Endothelial cell of umbilical vein (primary cell): Measurements from ENCODE around the gene CLDN8. TPM values are rescaled to one million over a fixed set of nuclear protein-coding genes. Genes with fewer than 3 reads are reported as not detected.

Experiments
- BruUV-seq: library from RNA; stranded (reverse); fragments of 400-500 nt; replicated peaks from 2 replicates; lab custom pipeline; 2021; lab: Mats Ljungman, UMichigan
- CTCF ChIA-PET: fragments of 300-600, 350-600 bp; sonication (Branson Sonifier 250); formaldehyde crosslinking; loops from one replicate; lab custom pipeline; 2021; ENCODE audit warnings: antibody characterized with exemption, inconsistent platforms; lab: Charles Lee
- POLR2A ChIA-PET: fragments of 300-600, 350-600 bp; sonication (Branson Sonifier 250); formaldehyde crosslinking; loops from one replicate; lab custom pipeline; 2021; ENCODE audit warnings: antibody characterized with exemption, inconsistent platforms; lab: Charles Lee
- DNase-seq: peaks from one replicate; pipeline ENCODE4 v3.0.0-alpha.2; 2011; ENCODE audit warnings: low read depth, low spot score
- FAIRE-seq: peaks from 2 replicates; lab custom pipeline; 2011; peaks lifted over from hg19 to GRCh38; lab: Jason Lieb, UNC
- H2AFZ ChIP-seq: 2 replicates; pipeline ENCODE4 v1.6.0; 2012; ENCODE audit warnings: low read depth, low read length, control low read depth, inconsistent platforms
- H3K27ac ChIP-seq: 2 replicates; pipeline ENCODE4 v1.5.1; 2011; ENCODE audit warnings: low read depth, mild to moderate bottlenecking, control low read depth, low read length, moderate library complexity; ENCODE audit not compliant: insufficient read depth
- H3K27me3 ChIP-seq, 2 experiments: 2 replicates each; pipeline versions ENCODE4 v1.6.0 to v1.6.1; 2011; ENCODE audit warnings: low read length in 2 of 2, mixed read lengths in 1 of 2; ENCODE audit not compliant: control insufficient read depth in 2 of 2, insufficient read depth in 2 of 2
- H3K36me3 ChIP-seq, 2 experiments: 2 replicates in 1 of 2; 3 replicates in 1 of 2; pipeline ENCODE4 v1.5.1; 2011; ENCODE audit warnings: low read length in 2 of 2, mild to moderate bottlenecking in 1 of 2, moderate library complexity in 1 of 2; ENCODE audit not compliant: control insufficient read depth in 2 of 2, insufficient read depth in 2 of 2; ENCODE audit errors: extremely low read depth in 1 of 2
- H3K4me1 ChIP-seq: 3 replicates; pipeline ENCODE4 v1.5.1; 2011; ENCODE audit warnings: mild to moderate bottlenecking, low read length; ENCODE audit not compliant: control insufficient read depth, insufficient read depth; ENCODE audit errors: extremely low read depth
- H3K4me2 ChIP-seq: 2 replicates; pipeline ENCODE4 v1.6.1; 2011; ENCODE audit warnings: low read length, control low read depth, mixed read lengths; ENCODE audit not compliant: insufficient read depth
- H3K4me3 ChIP-seq, 3 experiments: fragments of 200-600 bp in 1 of 3; sonication (generic), shearing (Covaris generic) in 1 of 3; replicated peaks in 1 of 3; 2 replicates each; pipeline ENCODE4 v1.5.1; 2011 to 2016; ENCODE audit warnings: control low read depth in 3 of 3, low read length in 3 of 3, mild to moderate bottlenecking in 2 of 3, inconsistent platforms in 1 of 3, low read depth in 1 of 3, moderate library complexity in 1 of 3; ENCODE audit not compliant: insufficient read depth in 1 of 3
- H3K79me2 ChIP-seq: 2 replicates; pipeline ENCODE4 v1.6.0; 2012; ENCODE audit warnings: low read length, inconsistent platforms; ENCODE audit not compliant: control insufficient read depth, insufficient read depth
- H3K9ac ChIP-seq: replicated peaks from 2 replicates; pipeline ENCODE3; 2011; ENCODE audit warnings: low read length, control low read depth; ENCODE audit not compliant: insufficient read depth; ENCODE audit errors: extremely low read depth
- H3K9me1 ChIP-seq: replicated peaks from 3 replicates; pipeline ENCODE4 v1.6.0; 2011; ENCODE audit warnings: mild to moderate bottlenecking, low read length; ENCODE audit not compliant: control insufficient read depth, insufficient read depth; ENCODE audit errors: extremely low read depth
- H3K9me3 ChIP-seq: replicated peaks from 2 replicates; pipeline ENCODE4 v1.5.1; 2012; ENCODE audit warnings: low read length, inconsistent platforms; ENCODE audit not compliant: control insufficient read depth, insufficient read depth
- H4K20me1 ChIP-seq: replicated peaks from 2 replicates; pipeline ENCODE3; 2011; ENCODE audit warnings: mild to moderate bottlenecking, low read length; ENCODE audit not compliant: control insufficient read depth, insufficient read depth; ENCODE audit errors: extremely low read depth
- CTCF ChIP-seq, 2 donors: IDR thresholded peaks; 1 replicate in 1 of 2; 2 replicates in 1 of 2; pipeline ENCODE4 v1.5.1; 2011; ENCODE audit warnings: low read length in 2 of 2, mild to moderate bottlenecking in 2 of 2, moderate library complexity in 2 of 2, control low read depth in 1 of 2, inconsistent platforms in 1 of 2, low read depth in 1 of 2; ENCODE audit not compliant: insufficient read depth in 1 of 2; ENCODE audit errors: extremely low read depth in 1 of 2
- EZH2 ChIP-seq: IDR thresholded peaks from 2 replicates; pipeline ENCODE4 v1.6.1; 2012; ENCODE audit warnings: borderline replicate concordance, low read depth, mild to moderate bottlenecking, moderate library complexity, low read length, inconsistent platforms; ENCODE audit not compliant: severe bottlenecking
- GATA2 ChIP-seq: IDR thresholded peaks from 2 replicates; pipeline ENCODE4 v1.7.0; 2011; ENCODE audit warnings: low read depth, mild to moderate bottlenecking, moderate library complexity, mixed read lengths, low read length; ENCODE audit not compliant: insufficient read length, insufficient read depth
- JUN ChIP-seq: IDR thresholded peaks from 2 replicates; pipeline ENCODE4 v1.6.1; 2011; ENCODE audit warnings: borderline replicate concordance, low read depth; ENCODE audit not compliant: insufficient read length, insufficient read depth
- MAX ChIP-seq: IDR thresholded peaks from 2 replicates; pipeline ENCODE4 v1.6.1; 2011; ENCODE audit not compliant: insufficient read depth, insufficient read length
- POLR2AphosphoS5 ChIP-seq: IDR thresholded peaks from 2 replicates; pipeline ENCODE4 v1.6.1; 2012; ENCODE audit warnings: low read depth, mild to moderate bottlenecking, control low read depth, low read length, moderate library complexity; ENCODE audit not compliant: insufficient read depth
- dilution Hi-C: fragments of 300-500 bp; cut with MboI; formaldehyde crosslinking; loops from one replicate; pipeline ENCODE4 v1.15.0; 2019; ENCODE audit warnings: low sequenced_read_pairs; ENCODE audit not compliant: extremely low pct_ligation_motif_present
- intact Hi-C: fragments of 100-400 bp; cut with micrococcal nuclease; formaldehyde crosslinking; loops from one replicate; pipeline ENCODE4 v1.10.0; 2022
- polyA plus RNA-seq, 4 experiments: library from polyadenylated mRNA; depleted of rRNA in 3 of 4; stranded (reverse) in 3 of 4; unstranded in 1 of 4; fragments of >200 nt; gene quantifications; 2 replicates each; pipeline versions ENCODE4 v1.2.1 to v1.2.3, GENCODE V29; 2011 to 2012; ENCODE audit warnings: missing spikeins in 1 of 4
- total RNA-seq: library from RNA; stranded (reverse); gene quantifications from 2 replicates; pipeline ENCODE4 v1.2.3, GENCODE V29; 2021

CLDN8 gene
- total and polyA plus RNA-seq, 2 donors (not counting 3 experiments of a cell fraction or from before 2014, with no cell fraction given), result not detected

GRCh38 chr21:30232011-30232410 is 16.1 kb upstream of the CLDN8 start:
- CTCF ChIA-PET, result no interaction called here
- H3K27me3 ChIP-seq, result no peaks in the 10 kb centered on the region
- H3K9ac ChIP-seq, result no peak overlapping the region
- no peaks in the 10 kb centered on the region for H4K20me1 ChIP-seq
- H3K27ac ChIP-seq, result no peak overlapping the region
- dilution Hi-C loops (no loop called here), intact Hi-C loops (no loop called here)
- POLR2A ChIA-PET, result no interaction called here
- no TSS peak for BruUV-seq
- H3K9me3 ChIP-seq, result peaks cover 5% of the 10 kb centered on the region
- H3K4me1 ChIP-seq, result no peaks in the 10 kb centered on the region
- FAIRE-seq (no peak), DNase-seq (no peak)
- no peaks in the 10 kb centered on the region for H3K36me3 ChIP-seq
- H3K9me1 ChIP-seq, result no peaks in the 10 kb centered on the region
- no peak for TF ChIP-seq JUN
- no peak for TF ChIP-seq POLR2AphosphoS5
- TF ChIP-seq EZH2, result no peak
- TF ChIP-seq GATA2, result no peak
- no peak for TF ChIP-seq CTCF (IDR thresholded peaks at IDR 0.05; ENCODE audit: extremely low read depth in 1 of 2, insufficient read depth in 1 of 2, low read depth in 1 of 2, low read length in 2 of 2)
- TF ChIP-seq MAX, result no peak
- H3K4me2 ChIP-seq, result no peak overlapping the region
- H3K79me2 ChIP-seq, result no peaks in the 10 kb centered on the region
- no peak overlapping the region for H2AFZ ChIP-seq
- no peak overlapping the region for H3K4me3 ChIP-seq
